GM12892 (cell line): ENCODE data around the gene SMIM17.

Experiments used
- DNase-seq: peaks from one replicate; pipeline ENCODE4 v3.0.0; 2011; ENCODE audit not compliant: insufficient read length
- FAIRE-seq: peaks from 2 replicates; lab custom pipeline; 2011; peaks lifted over from hg19 to GRCh38; lab: Jason Lieb, UNC
- POLR2A ChIP-seq: IDR thresholded peaks from 2 replicates; pipeline ENCODE4 v1.6.1; 2011; ENCODE audit warnings: low read depth, low read length, control low read depth
- POLR2AphosphoS5 ChIP-seq: IDR thresholded peaks from 2 replicates; pipeline ENCODE4 v1.6.1; 2011; ENCODE audit warnings: low read depth, low read length, control low read depth
- TAF1 ChIP-seq: IDR thresholded peaks from 2 replicates; pipeline ENCODE4 v1.6.1; 2011; ENCODE audit warnings: low read depth, mild to moderate bottlenecking, control low read depth, low read length, borderline replicate concordance

SMIM17 gene

DNA sequence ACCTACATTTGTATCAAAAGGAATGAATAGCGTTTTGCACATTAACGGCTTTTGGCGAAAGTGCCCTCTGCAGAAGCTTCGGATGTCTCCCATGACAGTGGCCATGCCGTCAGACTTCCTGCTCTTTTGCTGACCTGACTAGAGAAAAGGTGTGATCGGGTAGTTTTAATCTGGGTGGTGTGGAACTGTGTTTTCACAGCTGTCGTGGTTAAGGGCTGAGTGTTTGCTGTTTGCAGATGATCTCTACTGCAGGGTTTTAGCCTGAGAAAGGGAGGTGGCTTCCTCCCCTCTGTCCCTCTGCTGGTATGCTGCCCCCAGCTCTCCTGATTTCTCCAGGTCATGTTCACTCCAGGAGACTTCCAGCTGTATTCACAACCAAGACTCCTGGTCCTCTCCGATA lies 25.4 kb upstream of the SMIM17 start:
- no peak for DNase-seq
- TF ChIP-seq POLR2AphosphoS5 (no peak), POLR2A (no peak), TAF1 (no peak)
- FAIRE-seq, result no peak

DNA sequence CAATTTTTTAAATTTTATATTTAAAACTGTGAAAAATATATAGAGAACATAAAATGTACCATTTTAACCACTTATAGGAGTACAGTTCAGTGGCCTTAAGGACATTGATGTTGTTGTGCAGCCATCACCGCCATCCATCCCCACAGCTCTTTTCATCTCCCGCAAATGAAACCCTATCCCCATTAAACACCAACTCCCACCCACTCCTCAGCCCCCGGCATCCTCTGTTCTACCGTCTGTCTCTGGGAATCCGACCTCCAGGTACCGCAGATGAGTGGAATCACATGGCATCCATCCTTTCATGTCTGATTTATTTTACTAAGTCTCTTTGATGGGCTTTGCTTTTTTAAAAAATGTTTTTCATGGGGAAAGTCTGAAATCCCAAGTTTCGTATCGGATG lies 23.8 kb upstream of the SMIM17 start:
- FAIRE-seq (no peak), DNase-seq (no peak)
- TF ChIP-seq POLR2A (no peak), POLR2AphosphoS5 (no peak), TAF1 (no peak)

DNA sequence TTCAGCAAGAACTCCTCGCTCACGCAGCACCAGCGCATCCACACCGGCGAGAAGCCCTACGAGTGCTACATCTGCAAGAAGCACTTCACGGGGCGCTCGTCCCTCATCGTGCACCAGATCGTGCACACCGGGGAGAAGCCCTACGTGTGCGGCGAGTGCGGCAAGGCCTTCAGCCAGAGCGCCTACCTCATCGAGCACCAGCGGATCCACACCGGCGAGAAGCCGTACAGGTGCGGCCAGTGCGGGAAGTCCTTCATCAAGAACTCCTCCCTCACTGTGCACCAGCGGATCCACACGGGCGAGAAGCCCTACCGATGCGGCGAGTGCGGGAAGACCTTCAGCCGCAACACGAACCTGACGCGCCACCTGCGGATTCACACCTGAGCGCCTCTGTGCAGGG lies 20.6 kb upstream of the SMIM17 start:
- no peak for FAIRE-seq
- no peak for TF ChIP-seq POLR2A
- no peak for DNase-seq

DNA sequence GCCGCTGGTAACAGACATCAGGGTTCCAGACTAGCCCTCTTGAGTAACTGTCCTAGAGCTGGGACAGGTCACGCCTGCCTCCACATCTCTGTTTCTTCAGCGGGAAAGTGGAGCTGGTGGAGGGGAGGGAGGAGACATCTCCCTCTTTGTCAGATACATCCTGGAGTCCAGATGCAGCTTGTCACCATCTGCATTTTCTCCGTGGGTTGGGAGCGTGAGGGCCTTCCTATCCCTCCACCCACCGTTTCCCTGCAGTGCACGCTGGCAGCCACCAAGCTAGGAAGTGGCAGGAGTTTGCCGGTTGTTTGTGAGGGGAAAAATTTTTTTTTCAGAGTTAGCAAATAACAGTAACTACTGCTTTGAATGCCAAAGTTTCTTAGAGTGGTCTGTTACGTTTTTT lies 20.0 kb upstream of the SMIM17 start:
- FAIRE-seq, result no peak

DNA sequence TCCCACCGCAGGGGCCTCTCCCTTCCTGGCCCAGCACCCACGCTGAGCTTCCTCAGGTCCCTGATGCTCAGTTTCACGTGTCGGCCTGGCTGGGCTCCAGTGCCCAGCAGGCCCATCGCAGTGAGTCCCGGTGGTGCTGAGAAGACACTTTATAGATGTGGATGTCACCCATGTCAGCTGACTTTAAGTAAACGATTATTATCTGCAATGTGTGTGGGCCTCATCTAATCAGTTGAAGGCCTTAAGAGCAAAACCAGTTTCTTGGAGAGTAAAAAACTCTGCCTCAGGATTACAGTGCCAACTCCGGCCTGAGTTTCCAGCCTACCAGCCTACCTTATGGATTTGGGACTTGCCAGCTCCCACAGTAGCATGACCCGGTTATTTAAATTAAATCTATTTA lies 17.3 kb upstream of the SMIM17 start:
- TF ChIP-seq POLR2A, result no peak
- no peak for TF ChIP-seq TAF1
- no peak for TF ChIP-seq POLR2AphosphoS5
- FAIRE-seq (no peak), DNase-seq (no peak)

More for the DNA sequence above, 20.0 kb upstream of the SMIM17 start:
- DNase-seq, result no peak
- TF ChIP-seq POLR2AphosphoS5, result no peak
- no peak for TF ChIP-seq TAF1
- TF ChIP-seq POLR2A, result no peak

DNA sequence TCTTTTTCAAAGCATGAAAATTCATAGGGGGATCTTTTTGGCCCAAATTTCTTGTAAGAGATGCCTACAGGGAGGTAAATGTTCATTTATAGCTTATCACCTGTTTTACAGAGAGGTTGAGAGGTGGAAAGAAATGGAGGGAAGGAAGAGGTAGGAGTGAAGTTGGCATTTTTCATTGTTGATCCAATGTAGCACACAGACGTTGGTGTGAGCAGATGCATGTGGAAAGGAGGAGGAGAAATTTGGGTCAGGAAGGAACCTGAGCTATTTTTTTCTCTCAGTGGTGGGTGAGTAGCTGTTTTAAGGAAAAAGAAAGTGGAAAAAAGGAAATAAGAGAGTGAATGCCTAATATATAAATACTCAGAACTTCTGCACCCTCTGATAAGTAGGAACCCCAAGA lies 9.9 kb upstream of the SMIM17 start:
- TF ChIP-seq TAF1 (no peak), POLR2AphosphoS5 (no peak), POLR2A (no peak)
- DNase-seq (no peak), FAIRE-seq (no peak)

DNA sequence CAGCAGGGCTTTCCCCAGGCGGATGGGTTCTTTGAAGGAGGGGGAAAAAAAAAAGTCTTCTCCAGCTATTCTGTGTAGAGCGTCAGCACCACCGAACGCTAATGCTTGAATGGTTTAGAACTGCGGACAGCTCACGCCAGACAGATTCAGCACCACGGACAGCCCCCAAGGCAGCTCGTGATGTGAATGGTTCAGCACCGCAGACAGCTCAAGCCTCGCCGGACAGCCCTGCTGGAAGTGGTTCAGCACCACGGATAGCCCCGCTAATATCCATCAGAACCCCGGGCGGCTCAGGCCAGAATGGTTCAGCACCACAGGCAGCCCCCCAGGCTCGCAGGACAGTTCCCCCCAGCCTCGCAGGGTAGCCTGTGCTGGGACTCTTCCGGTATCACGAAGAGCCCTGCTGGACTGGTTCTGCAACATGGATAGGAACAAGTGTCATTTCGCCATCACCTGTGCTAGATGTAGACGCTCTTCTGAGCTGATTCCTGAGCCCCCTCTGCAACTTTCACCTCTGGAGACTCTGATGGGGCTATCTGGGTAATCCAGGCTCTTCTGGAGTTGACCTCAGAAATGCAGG lies 4.9 kb upstream of the SMIM17 start:
- no peak for FAIRE-seq
- no peak for DNase-seq
- TF ChIP-seq POLR2A (no peak), POLR2AphosphoS5 (no peak), TAF1 (no peak)

DNA sequence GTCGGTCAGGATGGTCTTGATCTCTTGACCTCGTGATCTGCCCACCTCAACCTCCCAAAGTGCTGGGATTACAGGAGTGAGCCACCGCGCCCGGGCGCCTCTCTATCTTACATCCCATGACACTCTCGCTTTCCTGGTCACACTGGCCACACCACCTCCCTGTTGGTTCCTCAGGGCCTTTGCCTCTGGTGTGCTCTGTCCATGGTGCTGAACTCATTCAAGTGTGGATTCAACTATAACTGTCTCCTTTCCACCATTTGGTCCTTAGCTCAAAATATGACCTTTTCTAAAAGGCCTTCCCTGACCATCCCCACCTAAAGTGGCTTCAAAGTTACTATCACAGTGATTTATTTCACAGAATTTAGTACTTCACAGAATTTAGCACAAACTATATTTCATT lies 3.7 kb upstream of the SMIM17 start:
- FAIRE-seq (no peak), DNase-seq (no peak)
- TF ChIP-seq POLR2A (no peak), TAF1 (no peak), POLR2AphosphoS5 (no peak)

DNA sequence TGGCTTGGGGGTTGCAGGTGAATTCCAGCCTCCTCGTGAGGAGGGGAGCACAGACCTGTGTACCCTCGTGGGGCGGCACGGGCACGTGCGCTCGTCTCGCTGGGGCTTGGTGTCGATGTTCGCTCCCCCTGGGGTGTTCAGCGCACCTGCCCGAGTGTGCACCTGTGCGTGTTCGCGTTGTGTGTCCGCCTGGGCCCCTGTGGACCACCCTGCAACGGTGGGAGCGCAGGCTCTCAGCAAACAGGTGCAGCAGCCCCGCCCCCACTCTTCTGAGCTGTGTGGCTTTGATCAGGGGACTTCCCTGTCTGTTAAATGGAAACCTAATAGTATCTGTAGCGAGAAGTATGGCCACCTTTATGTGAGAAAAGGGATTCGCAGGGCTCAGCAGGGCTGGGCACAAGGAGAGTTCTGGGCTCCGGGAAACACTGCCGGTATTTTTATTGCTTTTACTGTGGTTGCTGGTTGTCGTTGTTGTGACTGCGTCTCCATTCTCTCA lies 549 bp downstream of the SMIM17 start:
- no peak for TF ChIP-seq POLR2AphosphoS5
- TF ChIP-seq POLR2A, result no peak
- no peak for TF ChIP-seq TAF1
- FAIRE-seq, result no peak
- no peak for DNase-seq

DNA sequence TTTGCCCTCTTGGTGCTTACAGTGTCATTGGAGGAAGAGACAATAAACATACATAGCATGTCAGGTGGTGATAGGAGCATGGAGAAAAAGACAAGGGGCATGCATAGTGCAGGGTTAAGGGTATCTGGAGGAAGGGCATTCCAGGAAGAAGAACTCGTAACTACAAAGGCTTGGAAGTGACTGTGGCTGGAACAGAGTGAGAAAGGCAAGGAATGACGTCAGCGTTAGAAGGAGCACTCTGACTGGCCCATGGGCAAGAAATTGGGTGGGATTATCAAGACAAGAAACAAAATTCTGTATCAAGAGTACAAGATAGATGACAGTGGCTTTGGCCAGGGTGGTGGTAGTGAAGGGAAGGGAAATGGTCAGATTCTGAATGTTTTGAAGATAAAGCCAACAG lies 11.2 kb downstream of the SMIM17 start:
- no peak for FAIRE-seq
- TF ChIP-seq POLR2A, result no peak
- TF ChIP-seq TAF1, result no peak
- TF ChIP-seq POLR2AphosphoS5, result no peak
- no peak for DNase-seq

DNA sequence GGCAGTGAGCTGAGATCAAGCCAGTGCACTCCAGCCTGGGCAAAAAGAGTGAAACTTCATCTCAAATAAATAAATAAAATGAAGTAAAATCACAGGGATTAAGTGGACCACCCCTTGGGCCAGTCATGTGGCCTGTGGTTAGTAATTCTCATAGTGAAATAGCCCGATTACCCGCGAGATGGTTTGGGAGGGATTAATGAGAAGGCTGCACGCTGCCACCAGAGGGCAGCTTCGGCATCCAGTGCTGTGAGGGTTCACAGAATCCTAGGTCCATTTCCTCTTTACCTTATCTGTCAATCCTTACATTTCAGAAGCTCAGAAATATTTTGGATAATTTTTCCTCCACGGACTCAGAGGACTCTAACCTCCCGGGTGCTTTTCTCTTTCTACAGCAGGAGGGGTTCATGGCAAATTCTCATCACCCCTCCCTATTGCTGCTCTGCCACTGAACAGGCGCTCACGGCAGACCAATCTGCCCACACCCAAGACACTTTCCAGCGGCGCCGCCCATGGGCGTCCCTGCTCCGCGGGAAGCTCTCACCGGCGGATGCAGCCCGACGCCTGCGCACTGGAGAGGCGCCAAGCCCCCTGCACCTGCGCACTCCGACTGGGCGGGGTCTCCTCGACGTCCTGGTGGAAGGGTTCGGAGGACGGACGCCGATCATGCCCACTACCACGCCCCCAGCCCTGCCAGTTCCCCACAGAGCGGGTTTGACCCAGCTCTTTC lies 17.6 kb downstream of the SMIM17 start:
- no peak for TF ChIP-seq POLR2AphosphoS5
- no peak for TF ChIP-seq POLR2A
- no peak for TF ChIP-seq TAF1
- FAIRE-seq (no peak), DNase-seq (no peak)

DNA sequence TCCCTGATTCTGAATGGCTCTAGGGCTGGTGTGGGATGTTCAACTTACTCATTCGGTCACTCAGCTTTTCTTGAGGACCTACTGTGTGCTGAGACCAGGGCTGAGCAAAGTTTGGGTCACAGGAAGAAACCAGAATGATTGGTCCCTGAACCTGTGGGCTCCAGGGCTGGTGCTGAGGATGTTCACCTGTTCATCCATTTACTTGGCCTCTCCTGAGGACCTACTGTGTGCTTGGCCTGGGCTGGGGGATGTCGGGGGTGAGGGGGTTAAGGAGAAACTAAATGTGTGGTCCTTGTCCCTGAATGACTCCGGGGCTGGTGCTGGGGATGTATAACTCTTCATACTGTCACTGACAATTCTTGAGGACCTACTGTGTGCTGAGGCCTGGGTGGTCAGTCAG lies 18.3 kb downstream of the SMIM17 start:
- FAIRE-seq (no peak), DNase-seq (no peak)
- TF ChIP-seq POLR2AphosphoS5 (no peak), TAF1 (no peak), POLR2A (no peak)

DNA sequence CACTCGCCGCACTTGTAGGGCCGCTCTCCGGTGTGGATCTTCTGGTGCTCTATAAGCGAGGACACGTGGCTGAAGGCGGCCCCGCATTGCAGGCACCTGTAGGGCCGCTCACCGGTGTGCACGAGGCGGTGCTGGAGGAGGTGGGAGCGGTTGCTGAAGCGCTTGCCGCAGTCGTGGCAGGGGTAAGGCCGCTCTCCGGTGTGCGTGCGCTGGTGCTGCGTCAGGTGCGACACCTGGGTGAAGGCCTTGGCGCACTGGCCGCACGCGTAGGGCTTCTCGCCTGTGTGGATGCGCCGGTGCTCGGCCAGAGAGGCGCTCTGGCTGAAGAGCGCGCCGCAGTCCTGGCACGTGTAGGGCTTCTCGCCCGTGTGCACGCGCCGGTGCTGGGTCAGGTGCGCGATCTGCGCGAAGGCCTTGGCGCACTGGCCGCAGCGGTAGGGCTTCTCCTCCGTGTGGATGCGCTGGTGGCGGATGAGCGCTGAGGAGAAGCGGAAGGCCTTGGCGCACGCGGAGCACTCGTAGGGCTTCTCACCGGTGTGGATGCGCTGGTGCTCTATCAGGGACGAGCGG lies 21.1 kb downstream of the SMIM17 start:
- FAIRE-seq, result no peak
- TF ChIP-seq POLR2AphosphoS5 (no peak), POLR2A (no peak), TAF1 (no peak)
- no peak for DNase-seq
